ENCODE results near the gene RYR1. TPM values are rescaled to one million over a fixed set of nuclear protein-coding genes. Genes with fewer than 3 reads are reported as not detected.

Gene RYR1
- total and polyA plus RNA-seq, 2 of the 8 experiments (the other 6 are each of a cell fraction or from before 2014, with no cell fraction given), result 5.8 to 11.8 TPM

DNA sequence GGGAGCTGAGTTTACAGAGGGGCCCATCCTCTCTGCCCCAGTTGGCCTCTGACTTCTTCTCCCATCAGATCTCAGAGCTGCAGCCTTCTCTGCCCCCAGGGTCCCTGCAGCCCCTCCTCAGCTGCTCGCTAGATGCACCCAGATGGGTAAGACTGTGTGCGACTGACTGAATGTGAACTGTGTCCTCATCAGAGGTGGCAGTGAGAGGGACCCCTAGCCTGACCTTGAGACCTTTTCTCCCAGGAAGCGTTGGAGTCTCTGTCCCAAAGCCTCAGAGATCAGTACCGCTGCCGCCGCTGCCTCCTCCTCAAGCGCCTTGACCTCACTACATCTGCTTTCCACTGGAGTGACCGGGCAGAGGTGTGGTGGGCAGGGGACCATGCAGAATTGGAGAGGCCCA is 28.2 kb upstream of the RYR1 start:
- Histone ChIP-seq H3K79me2 (ENCODE audit: control insufficient read depth in 1 of 2, insufficient read depth in 2 of 2, low read length in 2 of 2) (no peaks in the 10 kb centered on the region), H3K56ac (replicated peaks; ENCODE audit: insufficient read length, low read depth, low read length) (no peak overlapping the region), H2BK15ac (ENCODE audit: low read length) (no peak overlapping the region), H3K4ac (replicated peaks; ENCODE audit: insufficient read length, low read depth, low read length) (no peak overlapping the region), H2AK5ac (ENCODE audit: low read depth, low read length) (no peak overlapping the region), H3K23me2 (ENCODE audit: low read depth, low read length) (peaks cover 5% of the 10 kb centered on the region; the same call in 1 of the 2 replicates), H3K23ac (ENCODE audit: insufficient read length) (no peak overlapping the region), H2AFZ (ENCODE audit: low read length) (no peak overlapping the region), H3K27me3 (replicated peaks in 1 of 4; ENCODE audit: control insufficient read depth in 3 of 4, extremely low read depth in 1 of 4, insufficient read depth in 3 of 4, low read length in 3 of 4) (peaks cover 2 to 18% (median 17%) of the 10 kb centered on the region in 4 experiments), H2BK120ac (replicated peaks; ENCODE audit: low read depth, low read length) (no peak overlapping the region), H3K9me3 (ENCODE audit: insufficient read depth in 2 of 2, low read depth in 1 of 2, low read length in 1 of 2) (no peaks in the 10 kb centered on the region), H3K79me1 (ENCODE audit: low read depth, low read length) (no peaks in the 10 kb centered on the region; the same call in 1 of the 2 replicates), H2BK12ac (ENCODE audit: low read depth, low read length) (0 out of 2 replicates have a peak overlapping the region, but pooled peaks have one; percentile 5), H3K9ac (replicated peaks in 1 of 4; ENCODE audit: extremely low read depth in 1 of 4, low read depth in 3 of 4, low read length in 3 of 4) (no peak overlapping the region), H4K20me1 (replicated peaks in 1 of 2; ENCODE audit: control insufficient read depth in 1 of 2, insufficient read depth in 2 of 2, low read length in 2 of 2) (no peaks in the 10 kb centered on the region), H3K4me2 (ENCODE audit: insufficient read depth in 1 of 2, low read depth in 2 of 2, low read length in 2 of 2) (no peak overlapping the region), H2BK20ac (ENCODE audit: low read length) (no peak overlapping the region), H3K36me3 (ENCODE audit: control insufficient read depth in 2 of 4, insufficient read depth in 4 of 4, low read length in 3 of 4) (no peaks in the 10 kb centered on the region), H3K14ac (ENCODE audit: insufficient read length) (no peak overlapping the region), H3K4me3 (ENCODE audit: extremely low read depth in 1 of 4, insufficient read depth in 2 of 4, low read depth in 3 of 4, low read length in 4 of 4) (no peak overlapping the region), H3K27ac (ENCODE audit: low read depth, low read length) (no peak overlapping the region), H2BK5ac (ENCODE audit: low read depth, low read length) (no peak overlapping the region), H3K4me1 (replicated peaks in 1 of 4; ENCODE audit: control insufficient read depth in 3 of 4, insufficient read depth in 4 of 4, low read length in 3 of 4) (no peaks in the 10 kb centered on the region; a peak in 2 of 7 replicates), H4K91ac (replicated peaks; ENCODE audit: insufficient read length, low read length) (peak overlapping the region; percentile 27), H4K5ac (ENCODE audit: insufficient read length, low read depth, low read length) (no peak overlapping the region), H4K8ac (ENCODE audit: extremely low read depth, insufficient read depth, low read length) (no peak overlapping the region), H3K18ac (ENCODE audit: extremely low read depth, low read length) (no peak overlapping the region)
- whole genome bisulfite sequencing, 2 experiments (ENCODE audit: extremely low coverage in 1 of 2, insufficient coverage in 1 of 2, insufficient read length in 1 of 2, insufficient replicate concordance in 2 of 2, low coverage in 1 of 2, low lambda C conversion rate in 2 of 2, missing lambda C conversion rate in 1 of 2), result 95% methylated on average over 8 of the region's 8 CpGs; no CpG with 5 or more reads in 1 of the 2 experiments
- FAIRE-seq (no peak), DNase-seq (ENCODE audit: low read depth in 1 of 2, low spot score in 2 of 2) (no peak)
- ChIA-PET POLR2A (ENCODE audit: partially characterized antibody) (interaction anchor here (0.6 to 1.5 kb wide), 6 partner anchors 11 to 140 kb away, joined by 3 to 5 read pairs (median 4); no protein-coding TSS in a partner anchor), CTCF (ENCODE audit: partially characterized antibody) (interaction anchor here (0.8 to 4.2 kb wide), 7 partner anchors 21 to 171 kb away, joined by 3 to 35 read pairs (median 7); partner anchors contain the start of gene RASGRP4)
- TF ChIP-seq CHD1 (IDR thresholded peaks at IDR 0.05; ENCODE audit: low read depth, low read length), result no peak
- TF ChIP-seq KDM5A (IDR thresholded peaks at IDR 0.05; ENCODE audit: low read length), result no peak
- no peak for TF ChIP-seq KDM4A (IDR thresholded peaks at IDR 0.05; ENCODE audit: low read depth, low read length, severe bottlenecking)
- TF ChIP-seq ASH2L (IDR thresholded peaks at IDR 0.05; ENCODE audit: low read length), result no peak
- no peak for TF ChIP-seq POLR2A (IDR thresholded peaks at IDR 0.05; ENCODE audit: control extremely low read depth in 1 of 2, low read depth in 2 of 2, low read length in 2 of 2)
